ENCODE results near the gene FBXW8.

The FBXW8 gene

DNA sequence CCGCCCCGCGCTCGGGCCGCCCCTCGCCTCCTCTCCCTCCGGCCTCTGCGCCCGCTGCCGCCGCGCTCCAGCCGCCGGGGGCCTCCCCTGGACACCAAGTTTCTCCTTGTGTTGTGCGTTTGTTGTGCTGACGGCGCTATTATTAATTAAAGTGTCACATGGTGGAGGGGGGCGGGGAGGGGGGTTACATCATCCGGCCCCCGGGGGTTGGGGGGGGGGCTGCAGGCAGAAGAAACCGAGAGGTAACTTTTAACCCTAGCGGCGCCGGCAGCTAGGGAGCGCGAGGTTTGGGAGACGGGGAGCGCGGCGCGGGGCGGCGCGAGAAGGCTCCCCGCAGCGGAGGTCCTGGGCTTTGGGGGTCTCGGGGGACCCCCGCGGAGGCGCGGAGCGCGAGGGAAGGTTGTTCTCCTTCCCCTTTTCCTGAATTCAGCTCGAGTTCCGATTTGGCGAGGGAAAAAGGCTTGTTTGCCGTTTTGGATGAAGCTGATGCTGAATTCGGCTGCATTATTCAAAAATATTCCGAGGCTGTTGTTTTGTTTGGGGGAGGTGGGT is 29.3 kb upstream of the FBXW8 start, which contains the start of gene HRK:
HRK (minus strand) TSS at position 117 of the 552 bp plus-strand sequence. CDS start 134 bp downstream, outside the sequence.
- TF ChIP-seq, protein P1, sequence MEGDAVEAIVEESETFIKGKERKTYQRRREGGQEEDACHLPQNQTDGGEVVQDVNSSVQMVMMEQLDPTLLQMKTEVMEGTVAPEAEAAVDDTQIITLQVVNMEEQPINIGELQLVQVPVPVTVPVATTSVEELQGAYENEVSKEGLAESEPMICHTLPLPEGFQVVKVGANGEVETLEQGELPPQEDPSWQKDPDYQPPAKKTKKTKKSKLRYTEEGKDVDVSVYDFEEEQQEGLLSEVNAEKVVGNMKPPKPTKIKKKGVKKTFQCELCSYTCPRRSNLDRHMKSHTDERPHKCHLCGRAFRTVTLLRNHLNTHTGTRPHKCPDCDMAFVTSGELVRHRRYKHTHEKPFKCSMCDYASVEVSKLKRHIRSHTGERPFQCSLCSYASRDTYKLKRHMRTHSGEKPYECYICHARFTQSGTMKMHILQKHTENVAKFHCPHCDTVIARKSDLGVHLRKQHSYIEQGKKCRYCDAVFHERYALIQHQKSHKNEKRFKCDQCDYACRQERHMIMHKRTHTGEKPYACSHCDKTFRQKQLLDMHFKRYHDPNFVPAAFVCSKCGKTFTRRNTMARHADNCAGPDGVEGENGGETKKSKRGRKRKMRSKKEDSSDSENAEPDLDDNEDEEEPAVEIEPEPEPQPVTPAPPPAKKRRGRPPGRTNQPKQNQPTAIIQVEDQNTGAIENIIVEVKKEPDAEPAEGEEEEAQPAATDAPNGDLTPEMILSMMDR (conservative IDR thresholded peaks at IDR 0.05), result peak; percentile 18
- TF ChIP-seq ZFX (IDR thresholded peaks at IDR 0.05), result no peak
- no peak within 1 kb of the TSS for H3K27ac ChIP-seq

DNA sequence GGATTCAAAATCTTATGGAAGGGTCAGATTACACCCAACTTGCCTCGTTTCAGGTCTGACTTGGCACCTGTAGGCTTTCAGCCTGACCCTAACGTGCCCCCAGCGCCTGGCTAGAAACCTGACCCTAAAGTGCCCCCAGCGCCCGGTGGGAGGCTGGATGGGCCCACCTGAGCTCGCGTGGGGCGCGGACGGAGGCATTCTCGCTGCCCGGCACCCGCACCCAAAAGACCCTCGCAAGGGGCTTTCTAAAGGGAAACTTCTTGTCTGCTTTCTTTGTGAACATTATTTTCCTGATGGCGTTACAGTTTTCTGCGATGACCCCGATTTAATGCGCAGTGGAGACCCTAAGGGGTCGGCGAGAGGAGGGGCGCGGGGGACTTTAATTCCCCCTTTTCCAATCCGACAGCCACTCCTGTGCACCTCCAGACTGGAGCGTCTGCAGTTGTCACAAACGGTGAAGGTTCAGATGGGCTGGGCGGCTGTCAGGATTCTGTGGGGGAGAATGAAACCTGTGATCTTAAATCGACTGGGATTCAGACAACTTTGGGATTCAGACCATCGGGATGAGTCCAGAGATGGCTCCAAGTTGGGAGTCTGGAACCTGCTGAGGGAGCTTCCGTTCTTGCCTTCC is 28.8 kb upstream of the FBXW8 start:
- no peak overlapping the region for H3K27ac ChIP-seq
- TF ChIP-seq, protein P1 (conservative IDR thresholded peaks at IDR 0.05), result no peak
- TF ChIP-seq ZFX (IDR thresholded peaks at IDR 0.05), result no peak

DNA sequence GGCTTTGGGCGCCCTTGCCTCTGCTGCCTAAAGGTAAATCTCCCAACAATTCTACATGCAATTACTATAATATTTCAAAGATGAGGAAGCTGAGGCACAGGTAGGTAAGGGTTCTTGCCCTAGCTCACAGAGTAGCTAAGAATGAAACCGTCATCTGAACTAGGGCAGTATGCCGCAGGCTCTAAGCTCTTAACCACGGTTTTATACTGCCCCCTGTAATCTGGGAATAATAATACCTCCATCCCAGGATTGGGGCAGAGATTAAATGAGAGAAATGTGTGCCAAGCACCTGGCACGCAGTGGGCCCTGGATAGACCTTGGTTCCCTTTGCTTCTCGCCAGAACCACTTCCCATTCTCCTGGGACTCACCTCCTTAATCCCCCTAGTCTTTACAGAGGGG is 28.0 kb upstream of the FBXW8 start:
- TF ChIP-seq ZFX (IDR thresholded peaks at IDR 0.05), result no peak
- TF ChIP-seq, protein P1 (conservative IDR thresholded peaks at IDR 0.05), result no peak
- H3K27ac ChIP-seq, result no peak overlapping the region

DNA sequence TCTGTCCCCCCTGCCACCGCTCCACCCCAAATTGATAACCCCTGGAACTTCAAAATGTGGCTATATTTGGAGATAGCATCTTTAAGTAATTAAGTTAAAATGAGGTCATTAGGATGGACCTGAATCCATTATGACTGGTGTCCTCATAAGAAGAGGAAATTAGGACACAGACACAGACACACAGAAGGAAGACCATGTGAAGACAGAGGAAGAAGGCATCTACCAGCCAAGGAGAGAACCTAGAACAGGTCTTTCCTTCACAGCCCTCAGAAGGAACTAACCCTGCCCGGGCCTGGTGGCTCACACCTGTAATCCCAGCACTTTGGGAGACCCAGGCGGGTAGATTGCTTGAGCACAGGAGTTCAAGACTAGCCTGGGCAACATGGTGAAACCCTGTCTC is 25.9 kb upstream of the FBXW8 start:
- no peak overlapping the region for H3K27ac ChIP-seq
- TF ChIP-seq, protein P1 (conservative IDR thresholded peaks at IDR 0.05), result no peak
- TF ChIP-seq ZFX (IDR thresholded peaks at IDR 0.05), result no peak

DNA sequence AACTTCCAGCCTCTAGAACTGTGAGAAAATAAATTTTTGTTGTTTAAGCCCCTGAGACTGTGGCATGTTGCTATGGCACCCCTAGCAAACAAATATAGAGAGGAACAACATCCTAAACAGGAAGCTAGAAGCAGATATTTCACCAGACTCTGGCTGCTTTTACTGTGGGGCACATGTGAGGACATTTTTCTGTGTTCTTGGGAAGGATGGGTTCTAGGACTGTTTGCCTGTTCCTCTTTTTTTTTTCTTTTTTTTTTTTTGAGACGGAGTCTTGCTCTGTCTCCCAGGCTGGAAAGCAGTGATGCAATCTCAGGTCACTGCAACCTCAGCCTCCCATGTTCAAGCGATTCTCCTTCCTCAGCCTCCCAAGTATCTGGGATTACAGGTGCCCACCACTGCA is 25.3 kb upstream of the FBXW8 start:
- TF ChIP-seq, protein P1 (conservative IDR thresholded peaks at IDR 0.05), result no peak
- no peak for TF ChIP-seq ZFX (IDR thresholded peaks at IDR 0.05)
- H3K27ac ChIP-seq, result no peak overlapping the region

DNA sequence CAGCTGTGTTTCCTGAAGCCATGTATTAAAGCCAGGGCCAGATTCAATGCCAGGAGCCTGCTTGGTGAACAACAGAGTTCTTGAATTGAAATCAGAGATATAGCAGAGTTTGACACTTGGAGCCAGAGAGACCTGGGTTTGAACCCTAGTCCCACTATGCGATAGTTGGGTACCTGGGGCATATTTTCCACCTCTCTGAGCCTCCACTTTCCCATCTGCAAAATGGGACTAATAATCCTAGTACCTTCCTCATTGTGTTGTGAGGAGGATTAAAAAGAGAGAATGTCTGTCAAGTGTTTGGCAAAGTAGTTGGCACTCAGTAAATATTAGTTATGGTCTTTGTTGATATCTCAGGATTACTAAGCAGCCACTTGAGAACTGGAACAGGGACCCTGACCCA is 23.5 kb upstream of the FBXW8 start:
- TF ChIP-seq, protein P1 (conservative IDR thresholded peaks at IDR 0.05), result no peak
- no peak for TF ChIP-seq ZFX (IDR thresholded peaks at IDR 0.05)
- no peak overlapping the region for H3K27ac ChIP-seq

DNA sequence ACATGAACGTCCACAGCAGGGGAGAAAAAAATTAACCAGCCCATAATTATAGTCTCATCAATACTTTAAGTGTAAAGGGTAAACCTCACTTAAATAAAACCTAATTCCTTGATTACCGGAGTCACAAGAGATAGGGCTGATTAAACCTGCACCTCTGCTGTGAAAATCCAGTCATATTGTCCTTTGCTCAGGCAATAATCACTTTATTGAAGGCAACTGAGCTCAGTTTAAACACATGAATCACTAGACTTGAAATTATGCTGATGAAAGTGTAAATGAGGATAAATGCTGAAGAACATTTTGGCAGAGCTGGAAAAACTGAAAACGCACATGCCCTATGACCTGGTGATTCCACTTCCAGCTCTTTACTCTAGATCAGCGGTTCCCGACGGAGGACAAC is 22.9 kb upstream of the FBXW8 start:
- TF ChIP-seq ZFX (IDR thresholded peaks at IDR 0.05), result no peak
- TF ChIP-seq, protein P1 (conservative IDR thresholded peaks at IDR 0.05), result no peak
- H3K27ac ChIP-seq, result no peak overlapping the region
